Esophagus squamous epithelium (tissue), 4 donors: ENCODE data around the gene GPC5.

Source experiments
- POLR2A ChIP-seq, 4 donors: fragments of 450-650 bp; IDR thresholded peaks; one replicate each; pipeline ENCODE4 v1.6.1; 2017; ENCODE audit warnings: antibody characterized with exemption in 4 of 4, mild to moderate bottlenecking in 4 of 4, moderate library complexity in 3 of 4
- TF ChIP-seq, protein P1 (sequence below), 6 experiments: fragments of 450-650 bp in 4 of 6; fragments of 200-600 bp in 2 of 6; sonication (generic) in 2 of 6; IDR thresholded peaks; one replicate each; pipeline ENCODE4 v1.5.1; 2016 to 2019; ENCODE audit warnings: antibody characterized with exemption in 6 of 6, mild to moderate bottlenecking in 4 of 6, moderate library complexity in 4 of 6

DNA sequence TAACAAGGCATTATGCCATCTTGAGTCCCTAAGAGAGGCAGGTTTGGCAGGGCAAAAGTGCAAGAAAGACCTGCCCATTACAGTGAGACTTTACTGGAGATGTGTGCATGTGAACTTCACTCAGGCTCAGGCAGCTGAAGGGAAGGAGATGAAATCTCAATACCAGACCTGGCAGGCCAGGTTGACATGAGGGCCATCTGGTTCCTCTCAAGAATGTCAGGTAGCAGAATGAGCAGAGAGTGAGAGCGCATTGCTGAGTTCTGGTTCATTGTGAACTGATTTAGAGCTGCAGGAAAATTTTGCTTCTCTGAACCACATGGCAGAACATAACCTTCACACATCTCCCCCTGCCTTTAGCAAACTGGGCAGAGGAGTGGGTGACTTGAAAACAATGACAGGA lies 406.3 kb downstream of the GPC5 start:
- TF ChIP-seq, protein P1, sequence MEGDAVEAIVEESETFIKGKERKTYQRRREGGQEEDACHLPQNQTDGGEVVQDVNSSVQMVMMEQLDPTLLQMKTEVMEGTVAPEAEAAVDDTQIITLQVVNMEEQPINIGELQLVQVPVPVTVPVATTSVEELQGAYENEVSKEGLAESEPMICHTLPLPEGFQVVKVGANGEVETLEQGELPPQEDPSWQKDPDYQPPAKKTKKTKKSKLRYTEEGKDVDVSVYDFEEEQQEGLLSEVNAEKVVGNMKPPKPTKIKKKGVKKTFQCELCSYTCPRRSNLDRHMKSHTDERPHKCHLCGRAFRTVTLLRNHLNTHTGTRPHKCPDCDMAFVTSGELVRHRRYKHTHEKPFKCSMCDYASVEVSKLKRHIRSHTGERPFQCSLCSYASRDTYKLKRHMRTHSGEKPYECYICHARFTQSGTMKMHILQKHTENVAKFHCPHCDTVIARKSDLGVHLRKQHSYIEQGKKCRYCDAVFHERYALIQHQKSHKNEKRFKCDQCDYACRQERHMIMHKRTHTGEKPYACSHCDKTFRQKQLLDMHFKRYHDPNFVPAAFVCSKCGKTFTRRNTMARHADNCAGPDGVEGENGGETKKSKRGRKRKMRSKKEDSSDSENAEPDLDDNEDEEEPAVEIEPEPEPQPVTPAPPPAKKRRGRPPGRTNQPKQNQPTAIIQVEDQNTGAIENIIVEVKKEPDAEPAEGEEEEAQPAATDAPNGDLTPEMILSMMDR (IDR thresholded peaks at IDR 0.05): no peak
- TF ChIP-seq POLR2A (IDR thresholded peaks at IDR 0.05): no peak
